G401.6 (cell line): Measurements from ENCODE around the gene SORCS1.

Experiments used
- FAIRE-seq: peaks from 2 replicates; lab custom pipeline; 2012; peaks lifted over from hg19 to GRCh38; lab: Jason Lieb, UNC

The SORCS1 gene

DNA sequence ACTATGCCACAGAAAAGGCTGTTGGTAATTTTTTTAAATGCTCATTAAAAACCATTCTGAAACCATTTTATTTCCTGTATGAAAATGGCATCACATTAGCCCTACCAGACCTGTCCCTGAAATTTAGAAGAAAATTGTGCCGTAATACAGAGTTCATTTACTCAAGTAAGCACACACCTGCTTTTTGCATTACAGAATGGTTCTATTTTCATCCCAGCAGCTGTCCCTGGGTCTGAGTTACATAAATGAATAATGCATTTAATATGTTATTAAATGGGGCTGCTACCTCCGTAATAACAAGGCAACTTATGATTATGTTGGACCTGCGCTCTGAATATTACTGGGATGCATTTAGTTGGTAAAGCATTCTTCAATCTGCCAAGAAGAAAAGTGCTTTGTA is 508.9 kb downstream of the SORCS1 start:
- no peak for FAIRE-seq

DNA sequence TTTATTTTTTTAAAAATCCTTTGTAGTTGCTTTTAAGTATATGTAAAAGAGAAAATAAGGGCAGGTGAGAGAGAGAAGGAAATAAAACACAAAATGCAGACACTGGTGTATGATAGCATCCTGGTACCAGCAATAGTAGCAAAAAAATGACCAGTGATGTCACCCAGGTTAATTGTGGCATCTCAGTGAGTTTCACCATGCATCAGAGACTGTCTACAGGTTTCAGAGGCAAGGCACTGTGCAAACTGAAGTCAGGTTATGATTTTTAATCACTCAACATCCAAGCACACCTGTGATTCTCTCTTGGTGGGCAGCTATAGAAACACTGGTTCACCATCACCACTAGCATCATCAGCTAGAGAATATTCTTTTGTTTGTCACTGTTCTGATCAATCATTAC is 509.3 kb downstream of the SORCS1 start:
- no peak for FAIRE-seq

DNA sequence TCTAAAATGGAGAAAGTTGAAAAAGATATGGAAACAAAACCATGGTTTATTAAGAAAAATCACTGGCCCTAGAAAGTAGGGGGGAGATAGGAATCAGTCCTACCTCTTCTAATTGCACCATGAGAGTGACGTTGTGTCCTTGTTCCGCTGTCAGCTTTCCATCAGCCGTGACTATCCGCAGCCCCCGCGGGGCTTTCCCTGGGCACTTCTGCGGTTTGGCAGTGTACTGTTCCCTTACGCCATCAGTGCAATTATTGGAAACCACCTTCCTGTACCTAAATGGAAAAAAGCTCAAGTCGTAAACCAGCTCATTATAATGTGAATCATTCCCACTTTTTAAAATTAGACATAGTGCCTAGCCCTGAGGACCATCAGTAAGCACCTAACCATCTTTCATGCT is 512.2 kb downstream of the SORCS1 start:
- FAIRE-seq: no peak

DNA sequence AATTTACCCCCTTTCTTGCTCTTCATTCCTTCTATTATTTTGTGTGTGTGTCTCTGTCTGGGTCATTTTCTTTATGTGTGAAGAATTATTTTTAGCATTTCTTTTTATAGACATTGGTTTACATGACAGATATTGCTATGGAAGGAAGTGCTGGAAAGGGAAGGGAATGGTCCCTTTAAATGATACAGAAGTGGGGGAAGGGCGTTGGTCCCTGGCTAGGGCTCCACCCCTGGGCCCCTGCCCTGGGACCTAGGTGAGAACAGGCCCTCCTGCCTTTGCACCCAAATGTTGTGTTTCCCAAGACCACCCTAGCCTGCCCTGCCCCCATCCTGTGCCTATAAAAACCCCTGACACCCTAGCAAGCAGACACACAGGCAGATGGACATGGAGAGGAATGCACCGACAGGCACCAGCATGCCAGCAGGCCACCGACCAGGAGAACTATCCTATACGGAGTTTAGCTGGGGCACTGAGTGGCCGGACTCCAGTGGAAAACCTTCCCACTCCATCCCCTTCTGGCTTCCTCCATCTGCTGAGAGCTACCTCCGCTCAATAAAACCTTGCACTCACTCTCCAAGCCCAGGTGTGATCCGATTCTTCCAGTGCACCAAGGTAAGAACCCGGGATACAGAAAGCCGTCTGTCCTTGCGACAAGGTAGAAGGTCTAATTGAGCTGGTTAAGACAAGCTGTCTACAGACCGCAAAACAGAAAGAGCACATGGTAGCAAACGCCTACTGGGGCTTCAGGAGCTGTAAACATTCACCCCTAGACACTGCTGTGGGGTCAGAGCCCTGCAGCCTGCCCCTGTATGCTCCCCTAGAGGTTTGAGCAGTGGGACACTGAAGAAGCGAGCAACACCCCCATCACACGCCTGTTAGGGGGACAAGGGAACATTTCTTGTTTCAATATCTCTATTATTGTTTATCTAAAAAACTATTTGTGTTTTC is 515.7 kb downstream of the SORCS1 start:
- no peak for FAIRE-seq

DNA sequence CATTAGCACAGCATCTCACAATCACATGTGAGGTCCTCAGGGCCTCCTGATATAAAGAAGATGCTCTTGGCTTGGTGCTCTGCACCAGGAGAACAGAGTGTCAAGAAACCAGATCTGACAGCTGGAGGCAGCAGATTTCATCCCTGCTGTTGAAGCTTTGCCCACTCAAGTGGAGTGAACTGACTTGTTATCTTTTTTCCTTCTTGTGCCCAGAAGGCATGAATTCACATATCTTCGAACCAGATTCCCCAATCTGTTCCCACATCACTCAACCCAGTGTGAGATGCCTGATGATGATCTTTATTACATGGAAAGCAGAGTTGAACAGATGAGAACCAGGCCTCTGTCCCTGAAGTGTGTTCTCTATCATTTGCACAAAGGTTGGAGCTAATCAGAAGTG is 521.0 kb downstream of the SORCS1 start:
- FAIRE-seq: no peak

DNA sequence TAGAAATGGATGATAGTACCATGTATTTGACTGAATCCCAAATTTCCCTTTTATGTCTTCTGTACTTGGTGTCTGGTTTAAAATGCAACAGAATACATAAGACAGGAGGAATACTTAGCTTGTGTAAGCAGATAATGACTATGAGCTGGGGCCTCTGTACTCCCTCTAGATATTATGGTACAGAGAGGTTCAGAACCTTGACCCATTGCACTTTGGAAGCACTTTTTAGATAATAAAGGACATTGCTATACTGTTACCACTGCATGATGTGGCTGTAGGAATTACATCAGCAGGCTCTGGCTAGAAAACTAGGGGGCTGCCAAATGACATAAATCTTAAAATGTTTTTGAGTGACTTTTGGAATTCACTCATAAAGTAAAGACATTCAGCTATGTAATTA is 526.6 kb downstream of the SORCS1 start:
- no peak for FAIRE-seq

DNA sequence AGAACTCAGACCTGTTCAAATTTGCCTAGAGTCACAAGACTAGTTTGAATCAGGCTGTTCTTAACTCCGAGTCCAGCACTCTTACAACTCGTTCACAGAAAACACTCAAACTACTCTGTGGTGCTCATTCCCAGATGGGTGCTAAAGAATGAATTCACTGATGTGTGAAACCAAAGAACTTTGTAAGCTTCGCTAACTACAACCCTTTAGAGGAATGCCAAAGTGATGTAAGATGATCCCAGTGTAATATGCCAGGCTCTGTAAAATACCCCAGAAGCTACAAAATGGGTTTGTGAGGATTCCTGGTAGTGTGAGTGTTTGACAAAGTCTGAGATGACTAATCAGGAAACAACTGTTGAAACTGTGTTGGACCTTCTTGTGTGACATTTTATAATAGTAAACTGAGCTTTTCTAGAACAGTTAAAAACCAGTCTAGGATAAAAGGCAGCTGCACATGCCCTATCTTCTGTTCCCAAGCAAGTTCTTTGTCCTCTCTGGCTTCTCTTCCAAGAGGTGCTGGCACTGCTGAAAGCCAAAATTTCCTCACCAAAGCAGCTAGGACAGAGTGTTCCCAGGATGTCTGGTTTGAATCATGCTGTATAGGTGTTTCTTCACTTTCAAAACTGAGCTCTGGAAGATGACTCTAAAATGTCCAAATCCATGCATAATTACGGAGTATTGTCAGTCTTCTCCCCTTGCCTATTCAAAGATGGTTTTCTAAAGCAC is 527.6 kb downstream of the SORCS1 start:
- no peak for FAIRE-seq

DNA sequence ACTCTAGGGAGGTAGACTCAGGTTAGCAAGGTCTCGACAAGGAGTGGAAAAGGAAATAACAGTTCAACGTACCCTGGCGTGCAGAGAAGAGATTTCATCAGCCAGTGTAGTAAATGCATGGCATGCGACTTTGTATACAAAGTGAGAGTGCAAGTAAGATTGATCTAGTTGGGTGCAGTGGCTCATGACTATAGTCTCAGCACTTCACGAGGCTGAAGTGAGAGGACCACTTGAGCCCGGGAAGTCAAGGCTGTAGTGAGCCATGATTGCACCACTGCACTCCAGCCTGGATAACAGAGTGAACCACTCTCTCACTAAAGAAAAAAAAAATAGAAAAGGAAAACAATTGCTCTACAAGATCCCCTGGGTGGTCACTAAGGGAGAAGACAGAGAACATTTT is 528.6 kb downstream of the SORCS1 start:
- FAIRE-seq: no peak

DNA sequence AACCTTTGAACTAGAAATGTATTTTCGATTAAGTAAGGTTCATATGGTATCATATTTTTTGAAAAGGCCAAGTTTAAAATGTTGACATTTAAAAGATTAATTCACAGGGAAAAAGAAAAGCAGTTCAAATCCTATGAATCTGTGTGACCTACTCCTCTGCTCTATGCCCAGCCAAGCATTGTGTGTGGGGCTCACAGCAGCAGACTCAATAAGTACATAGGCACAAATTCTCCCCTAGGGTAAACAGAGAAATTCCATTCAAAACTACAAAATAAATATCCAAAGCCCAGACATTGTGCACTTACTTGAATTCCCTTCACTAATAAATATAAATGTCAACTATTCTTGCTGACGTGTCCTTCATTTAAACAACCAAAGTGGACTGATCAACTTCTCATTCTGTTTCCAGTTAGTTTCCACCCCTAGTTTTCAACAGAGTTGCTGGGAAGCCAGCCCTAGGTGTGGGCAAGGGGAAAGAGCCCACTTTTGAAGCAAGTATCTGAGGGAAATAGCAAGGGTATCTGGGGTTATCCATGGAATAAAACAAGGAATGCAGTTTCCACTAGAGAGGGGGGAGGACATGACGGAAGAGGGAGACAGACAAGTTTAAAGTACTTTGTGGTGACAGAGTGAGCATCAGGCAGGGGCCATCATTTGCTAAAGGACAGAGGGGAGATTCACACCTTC is 533.3 kb downstream of the SORCS1 start:
- FAIRE-seq: no peak

DNA sequence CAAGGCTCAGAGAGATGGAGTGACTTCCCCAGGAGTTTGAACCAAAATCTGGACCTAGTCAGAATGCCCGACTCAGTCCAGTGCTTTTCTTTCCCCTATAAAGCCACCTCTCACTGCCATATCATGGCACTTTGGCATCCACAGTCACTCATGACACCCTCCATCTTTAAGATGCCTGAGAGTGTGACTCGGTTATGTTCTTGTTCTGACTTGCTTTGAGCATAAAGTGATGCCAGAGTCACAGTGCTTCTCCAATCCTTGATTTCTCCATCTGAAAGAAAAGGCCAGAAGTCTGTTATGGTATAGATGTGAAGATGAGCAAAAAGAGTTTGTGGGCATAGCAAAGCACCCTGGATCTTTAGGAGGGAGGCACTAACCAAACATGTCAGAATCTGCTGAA is 538.1 kb downstream of the SORCS1 start:
- FAIRE-seq: no peak

DNA sequence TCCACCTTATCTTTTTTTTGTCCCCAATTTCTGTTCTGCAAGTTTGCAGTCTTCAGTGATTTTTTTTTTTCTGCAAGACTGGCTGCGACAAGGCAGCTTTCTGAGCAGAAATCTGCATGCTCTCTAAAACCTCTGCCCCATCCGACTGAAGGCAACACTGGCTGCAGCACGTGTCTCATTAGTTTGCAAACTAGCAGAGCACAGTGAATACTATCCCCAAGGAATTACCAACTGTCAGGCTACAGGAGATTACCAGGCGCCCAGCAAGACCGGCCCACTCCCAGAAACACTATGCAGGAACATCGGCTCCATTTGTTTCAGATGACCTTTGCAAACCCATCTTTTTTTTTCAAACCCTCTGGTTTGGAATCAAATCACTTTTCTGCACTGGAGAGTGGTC is 538.8 kb downstream of the SORCS1 start:
- FAIRE-seq: no peak

DNA sequence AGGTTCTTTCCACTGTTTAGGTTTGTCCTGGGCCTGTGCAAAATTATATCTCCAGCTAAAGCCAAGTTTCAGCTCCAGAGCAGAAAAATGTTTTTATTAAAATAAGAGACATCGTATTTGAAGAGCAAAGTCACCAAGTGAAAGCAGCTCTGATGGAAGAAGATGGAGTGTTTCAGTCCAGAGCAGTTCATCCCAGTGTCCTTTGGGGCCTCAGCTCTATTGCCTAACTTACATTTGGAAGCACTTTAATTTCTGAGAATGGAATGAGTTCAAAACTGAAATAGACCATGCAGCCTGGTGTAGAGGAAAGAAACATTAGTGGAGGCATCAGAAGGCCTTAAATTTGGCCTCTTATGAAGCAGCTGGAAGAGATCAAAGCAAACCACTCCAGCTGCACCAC is 545.2 kb downstream of the SORCS1 start:
- no peak for FAIRE-seq

DNA sequence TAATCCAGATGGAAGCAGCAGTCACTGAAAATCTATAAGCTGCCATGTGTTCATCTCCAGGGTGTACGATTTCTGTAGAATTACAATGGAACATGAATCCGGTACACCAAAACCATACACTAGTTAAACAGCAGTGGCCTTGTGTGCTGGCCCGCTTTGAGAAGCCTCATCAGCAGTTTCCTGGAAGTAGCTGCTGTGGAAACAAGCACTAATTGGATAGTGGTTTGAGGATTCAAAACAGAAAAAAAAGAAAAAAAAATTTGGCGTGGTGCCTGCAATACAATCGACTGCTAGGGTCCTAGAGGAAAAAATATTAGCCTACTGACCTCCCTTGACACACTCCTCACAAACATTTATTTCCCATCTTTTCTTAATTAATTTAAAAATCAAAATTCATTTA is 545.9 kb downstream of the SORCS1 start:
- FAIRE-seq: no peak

DNA sequence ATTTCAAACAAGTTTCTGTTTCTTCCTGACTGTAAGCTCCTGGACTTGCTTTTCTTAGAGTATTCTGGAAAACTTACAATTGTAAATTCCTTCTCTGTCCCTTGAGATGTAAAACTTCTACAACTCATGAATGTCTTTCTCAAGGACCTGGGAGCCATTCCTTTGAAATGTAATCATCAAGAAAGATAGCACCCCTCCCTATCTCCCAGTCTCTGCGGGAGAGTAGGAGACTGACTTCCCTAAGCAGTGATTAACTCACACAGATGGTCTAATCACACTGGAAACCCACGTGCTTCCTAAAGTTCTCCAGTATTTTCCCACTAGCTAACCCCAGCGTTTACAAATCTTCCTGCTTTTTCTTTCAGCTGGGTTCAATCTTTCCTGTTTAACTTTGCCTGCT is 549.4 kb downstream of the SORCS1 start:
- FAIRE-seq: no peak

DNA sequence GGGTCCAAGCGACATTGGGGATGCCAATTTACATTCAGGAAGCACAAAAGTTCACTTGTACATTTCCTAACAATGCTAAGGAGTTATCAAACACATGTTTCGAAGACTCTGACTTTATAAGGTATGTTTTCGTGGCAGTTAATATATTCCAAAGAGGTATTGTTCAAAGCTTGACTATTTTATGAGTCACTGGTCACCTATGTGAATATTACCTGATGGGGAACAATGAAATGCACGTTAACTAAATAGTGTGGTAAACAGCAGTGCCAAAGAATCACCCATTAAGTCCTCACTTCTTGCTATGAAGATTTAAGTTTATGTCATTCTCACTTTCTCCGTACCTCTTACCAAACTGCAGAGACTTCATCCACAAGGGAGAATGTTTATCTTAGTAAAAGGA is 550.2 kb downstream of the SORCS1 start:
- no peak for FAIRE-seq

DNA sequence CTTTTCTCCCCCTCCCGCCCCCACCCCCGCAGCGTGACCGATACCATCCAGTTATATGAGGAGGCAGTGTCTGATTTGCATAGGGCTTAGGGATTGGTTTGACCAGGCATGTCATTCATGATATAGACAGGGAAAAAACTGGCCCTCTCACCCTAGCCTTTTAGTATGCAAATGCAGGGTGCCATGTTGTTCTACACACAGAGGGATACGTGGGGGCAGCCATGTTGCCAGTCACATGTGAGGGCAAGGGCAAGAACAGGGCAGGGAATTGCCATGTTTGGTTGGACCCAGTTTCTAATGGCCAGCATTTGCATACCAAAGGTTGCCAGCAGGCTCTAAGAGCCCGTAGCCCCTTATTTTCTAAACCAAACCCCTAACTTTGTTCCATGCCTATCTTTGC is 552.1 kb downstream of the SORCS1 start:
- FAIRE-seq: no peak

DNA sequence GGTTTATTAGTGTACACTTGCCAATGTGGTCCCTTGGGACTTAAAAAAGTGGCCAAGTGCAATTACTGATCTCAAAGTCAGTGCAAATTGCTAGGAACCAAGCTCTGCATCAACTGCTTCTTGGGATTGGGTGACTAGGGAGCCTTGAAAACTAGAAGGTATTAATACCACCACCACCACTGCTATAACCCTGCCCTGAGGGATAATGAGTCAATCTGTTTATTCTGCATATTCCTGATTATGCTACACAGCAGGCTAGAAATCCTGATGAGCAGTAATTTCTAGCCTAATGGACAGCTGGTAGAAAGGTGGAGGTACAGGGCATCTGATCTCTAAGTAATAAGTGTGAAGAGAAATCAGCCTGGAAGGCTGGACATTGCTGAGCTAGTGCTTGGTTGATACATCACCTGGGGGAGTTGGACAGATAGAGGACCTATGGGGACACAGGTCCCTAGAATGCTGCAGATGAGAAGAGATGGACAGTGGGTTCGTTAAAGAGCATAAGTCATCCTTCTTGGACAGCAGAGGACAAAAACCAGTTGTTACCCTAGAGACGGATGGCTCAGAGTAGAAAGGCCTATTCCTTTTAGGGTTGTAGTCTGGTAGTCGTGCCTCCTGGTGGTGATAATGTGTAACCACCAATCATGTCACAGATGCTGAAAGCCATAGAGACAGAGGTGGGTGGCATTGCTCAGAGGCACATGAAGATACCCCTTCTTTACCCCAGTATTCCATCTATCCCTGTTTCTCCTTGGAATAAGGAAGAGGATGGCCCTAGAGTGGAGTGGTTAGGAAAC is 554.8 kb downstream of the SORCS1 start:
- no peak for FAIRE-seq

DNA sequence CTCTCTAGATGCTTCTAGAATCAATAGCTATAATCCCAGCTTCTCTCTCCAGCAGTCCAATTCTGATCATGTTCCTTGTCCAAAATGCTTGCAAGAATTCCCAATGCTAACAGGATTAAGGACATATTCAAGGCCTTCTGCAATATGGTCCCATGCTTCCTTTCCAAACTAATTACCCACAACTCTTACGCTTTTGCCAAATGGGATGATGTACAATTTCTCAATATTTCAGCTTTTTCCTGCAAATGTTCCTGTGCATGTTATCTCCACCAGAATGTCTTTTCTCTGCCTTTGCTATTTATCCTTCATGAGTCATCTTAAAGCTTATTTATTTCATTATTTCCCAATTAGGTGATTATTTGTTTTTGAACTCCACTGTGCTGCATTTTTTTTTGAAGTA is 556.4 kb downstream of the SORCS1 start:
- no peak for FAIRE-seq

DNA sequence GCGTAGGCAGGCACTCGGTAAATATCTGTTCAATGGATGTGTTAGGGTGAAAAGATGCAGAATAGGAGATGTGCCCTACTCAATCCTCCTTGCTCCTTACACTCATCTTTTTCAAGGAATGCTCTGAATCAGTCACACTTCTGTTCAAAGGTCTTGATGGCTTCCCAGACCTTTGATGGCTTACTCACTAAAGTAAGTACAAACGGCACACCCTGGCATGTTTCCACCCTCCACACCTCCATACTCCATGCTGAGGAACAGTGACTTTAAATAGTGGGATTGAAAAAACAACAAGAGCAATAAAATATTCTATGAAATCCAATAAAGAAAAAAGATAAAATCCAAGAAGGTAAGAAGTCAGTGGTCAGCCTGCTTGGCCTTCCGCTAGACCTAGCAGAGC is 569.2 kb downstream of the SORCS1 start:
- no peak for FAIRE-seq

DNA sequence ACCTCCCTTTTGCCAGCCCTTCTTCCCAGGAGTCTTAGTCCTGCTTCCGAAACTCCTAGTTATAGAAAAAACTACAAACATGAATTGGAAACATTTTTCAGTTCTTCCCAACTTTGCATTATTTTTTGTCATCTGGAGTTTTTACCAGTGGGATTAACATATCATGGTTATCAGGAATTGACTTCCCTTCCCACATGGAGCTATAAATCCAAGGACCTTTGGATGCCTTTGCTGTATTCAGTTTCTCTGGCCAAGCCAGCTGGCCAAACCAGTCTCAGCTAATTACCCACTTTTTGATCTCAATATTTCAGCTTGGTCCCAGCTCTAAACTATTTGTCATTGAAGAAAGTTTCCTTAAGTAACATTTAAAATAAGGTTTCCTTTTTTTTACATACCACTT is 570.6 kb downstream of the SORCS1 start:
- FAIRE-seq: no peak

DNA sequence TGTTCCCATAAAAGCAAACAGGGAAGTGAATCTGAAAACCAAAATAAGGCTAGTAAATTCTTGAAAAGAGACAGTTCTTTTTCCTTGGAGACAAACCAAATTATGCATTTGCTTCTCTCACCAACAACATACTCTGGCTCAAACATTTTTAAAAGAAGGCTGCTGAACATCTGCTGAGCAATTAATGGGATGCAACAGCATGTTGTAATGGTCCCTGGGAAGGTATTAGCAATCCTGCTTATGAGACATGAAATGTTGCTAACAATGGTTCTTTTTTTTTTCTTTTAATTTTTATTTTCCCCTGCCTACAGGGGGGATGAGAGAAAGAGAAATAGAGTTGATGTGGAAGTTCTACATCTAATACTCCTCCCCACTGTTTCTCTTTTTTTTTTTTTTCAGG is 572.1 kb downstream of the SORCS1 start:
- no peak for FAIRE-seq

DNA sequence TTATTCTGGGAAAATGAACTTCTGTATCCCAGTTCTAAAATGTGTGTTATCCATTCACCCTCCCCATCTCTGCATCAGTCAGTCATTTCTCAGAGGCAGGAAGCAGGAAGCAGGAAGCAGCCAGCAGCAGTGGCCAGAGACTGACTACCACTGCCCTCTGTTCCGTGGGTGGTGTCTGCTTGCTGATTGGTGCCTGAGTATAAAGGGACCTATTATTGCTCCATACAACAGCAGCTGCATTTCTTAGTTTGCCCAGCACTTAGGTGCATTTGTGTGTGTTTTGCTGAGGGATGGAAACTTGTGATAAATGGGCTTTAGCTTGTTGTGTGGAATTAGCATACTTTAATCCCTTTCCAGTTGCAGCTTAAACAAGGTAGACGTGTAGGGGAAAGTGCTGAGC is 582.2 kb downstream of the SORCS1 start:
- no peak for FAIRE-seq
